A673 (cell line): ENCODE data around the gene CXADR.

ENCODE experiments used
- CTCF ChIP-seq: fragments of 300-800, 200-600 bp; sonication (generic); conservative IDR thresholded peaks from 2 replicates; pipeline ENCODE4 v1.5.1; 2017; ENCODE audit warnings: low read depth, mild to moderate bottlenecking, antibody characterized with exemption, low read length, moderate library complexity, mixed read lengths
- EZH2 ChIP-seq: fragments of 200-600 bp; sonication (generic); IDR thresholded peaks from 2 replicates; pipeline ENCODE4 v1.6.1; 2017; ENCODE audit warnings: borderline replicate concordance, low read depth, mild to moderate bottlenecking, mixed read lengths, antibody characterized with exemption, low read length; ENCODE audit not compliant: poor library complexity, severe bottlenecking

- no peak for TF ChIP-seq CTCF
- TF ChIP-seq EZH2: no peak
Observed at GRCh38 chr21:17577701-17578100, 64.9 kb downstream of the CXADR start.
